Stimulated activated CD4-positive, alpha-beta T cell treated with anti-CD3 and anti-CD28 coated beads, Interleukin-1b, Interleukin-23, amount 100 ng/mL, for 1 hour (primary cell): Measurements from ENCODE around the gene ZNRD2.
"Not testable (repeated sequence)": the region's sequence is repeated elsewhere in the genome, so short reads cannot be mapped to it uniquely, and the experiment has no call there.

ENCODE experiments used
- DNase-seq, 2 donors: peaks; one replicate each; pipeline ENCODE4 v3.0.0-alpha.2; 2020; ENCODE audit warnings: low read depth in 2 of 2

The ZNRD2 gene

DNA sequence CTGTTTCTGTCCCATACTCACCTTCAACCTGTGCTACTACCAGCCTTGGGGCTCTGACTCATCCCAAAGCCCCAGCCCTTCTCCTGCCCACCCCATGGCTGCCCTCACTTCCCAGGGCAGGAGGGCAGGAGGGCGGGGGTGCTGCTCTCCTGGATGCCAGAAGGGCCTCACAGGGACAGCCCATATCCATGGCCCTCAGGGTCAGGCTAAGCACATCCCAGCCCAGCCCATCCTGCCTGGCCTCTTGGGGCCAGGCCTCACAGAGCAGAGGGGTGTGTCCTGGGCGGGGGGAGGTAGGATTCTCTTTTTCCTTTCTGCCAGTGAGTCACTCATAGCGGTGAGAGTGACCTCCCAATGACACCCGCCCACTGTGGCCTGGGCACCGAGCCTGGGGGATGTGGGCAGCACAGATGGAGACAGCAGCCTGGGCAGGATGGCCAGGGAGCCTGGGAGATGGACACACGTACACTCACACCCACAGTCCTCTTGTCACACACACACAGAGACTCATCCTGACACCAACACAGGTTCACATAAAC, 14.5 kb upstream of the ZNRD2 start:
- no peak for DNase-seq

DNA sequence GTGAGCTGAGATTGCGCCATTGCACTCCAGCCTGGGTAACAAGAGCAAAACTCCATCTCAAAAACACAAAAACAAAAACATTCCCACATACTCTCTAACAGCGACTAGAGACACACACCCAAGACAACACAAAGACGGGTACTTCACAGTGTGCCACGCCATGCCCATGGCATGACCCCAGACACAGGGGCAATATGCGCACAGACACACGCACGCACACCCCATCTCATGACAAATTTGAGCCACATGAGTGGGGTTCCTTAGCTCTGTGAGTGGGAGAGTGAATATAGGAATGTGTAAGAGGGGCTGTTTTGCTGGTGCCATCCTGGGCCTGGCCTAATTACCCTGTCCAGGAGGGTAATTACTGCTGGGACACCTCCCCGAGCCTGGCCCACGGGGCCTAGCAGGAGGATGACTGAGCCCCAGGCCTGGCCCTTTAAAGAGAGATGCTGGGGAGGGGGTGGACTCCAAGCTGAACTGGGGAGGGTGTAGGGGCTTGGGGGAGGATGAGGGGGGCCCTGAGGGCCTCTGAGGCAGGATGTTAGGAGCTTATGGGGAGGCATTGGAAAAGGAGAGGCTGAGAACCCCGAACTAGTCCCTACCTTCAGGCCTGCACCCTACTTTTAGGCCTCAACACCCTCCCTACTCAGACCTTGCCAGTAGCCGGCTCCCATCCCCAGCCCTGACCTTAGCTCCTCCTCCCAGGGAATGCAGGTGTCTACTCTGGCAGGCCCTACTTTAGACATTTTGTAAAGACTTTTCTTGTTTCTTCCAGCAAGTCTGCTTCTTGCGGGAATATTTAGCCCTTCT, 13.6 kb upstream of the ZNRD2 start:
- DNase-seq: no peak

DNA sequence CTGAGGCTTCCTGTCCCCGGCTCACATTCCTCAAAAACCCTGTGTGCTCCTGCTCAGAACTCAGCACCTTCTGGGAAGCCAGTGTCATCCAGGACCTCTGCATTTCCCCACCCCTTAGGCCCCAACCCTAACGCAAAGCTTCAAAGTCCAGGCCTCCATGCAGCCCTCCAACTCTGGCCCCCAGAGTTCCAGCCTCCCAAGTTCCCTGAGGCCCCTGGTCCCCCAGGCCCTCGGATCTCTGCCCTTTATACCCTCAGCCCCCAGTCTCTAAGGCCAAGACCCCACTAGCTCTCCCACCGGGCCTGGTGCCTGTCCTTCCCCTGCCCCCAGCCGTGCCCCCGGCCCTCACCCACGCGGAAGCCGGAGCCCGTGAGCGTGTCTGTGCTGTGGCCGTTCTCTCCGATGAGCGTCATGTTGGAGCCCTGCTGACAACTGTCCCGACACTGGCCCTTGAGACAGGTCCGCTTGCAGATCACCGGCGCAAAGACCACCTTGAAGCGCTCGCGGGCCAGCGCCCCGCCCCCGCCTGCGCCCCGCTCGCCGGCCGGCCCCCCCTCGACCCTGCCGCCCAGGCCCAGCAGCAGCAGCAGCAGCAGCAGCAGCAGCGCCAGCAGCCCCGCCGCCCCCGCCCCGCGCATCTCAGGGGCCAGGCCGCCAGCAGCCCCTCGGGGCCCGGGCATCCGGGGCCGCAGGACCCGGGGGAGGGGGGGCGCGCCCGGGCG, 12.8 kb upstream of the ZNRD2 start:
- DNase-seq: no peak

DNA sequence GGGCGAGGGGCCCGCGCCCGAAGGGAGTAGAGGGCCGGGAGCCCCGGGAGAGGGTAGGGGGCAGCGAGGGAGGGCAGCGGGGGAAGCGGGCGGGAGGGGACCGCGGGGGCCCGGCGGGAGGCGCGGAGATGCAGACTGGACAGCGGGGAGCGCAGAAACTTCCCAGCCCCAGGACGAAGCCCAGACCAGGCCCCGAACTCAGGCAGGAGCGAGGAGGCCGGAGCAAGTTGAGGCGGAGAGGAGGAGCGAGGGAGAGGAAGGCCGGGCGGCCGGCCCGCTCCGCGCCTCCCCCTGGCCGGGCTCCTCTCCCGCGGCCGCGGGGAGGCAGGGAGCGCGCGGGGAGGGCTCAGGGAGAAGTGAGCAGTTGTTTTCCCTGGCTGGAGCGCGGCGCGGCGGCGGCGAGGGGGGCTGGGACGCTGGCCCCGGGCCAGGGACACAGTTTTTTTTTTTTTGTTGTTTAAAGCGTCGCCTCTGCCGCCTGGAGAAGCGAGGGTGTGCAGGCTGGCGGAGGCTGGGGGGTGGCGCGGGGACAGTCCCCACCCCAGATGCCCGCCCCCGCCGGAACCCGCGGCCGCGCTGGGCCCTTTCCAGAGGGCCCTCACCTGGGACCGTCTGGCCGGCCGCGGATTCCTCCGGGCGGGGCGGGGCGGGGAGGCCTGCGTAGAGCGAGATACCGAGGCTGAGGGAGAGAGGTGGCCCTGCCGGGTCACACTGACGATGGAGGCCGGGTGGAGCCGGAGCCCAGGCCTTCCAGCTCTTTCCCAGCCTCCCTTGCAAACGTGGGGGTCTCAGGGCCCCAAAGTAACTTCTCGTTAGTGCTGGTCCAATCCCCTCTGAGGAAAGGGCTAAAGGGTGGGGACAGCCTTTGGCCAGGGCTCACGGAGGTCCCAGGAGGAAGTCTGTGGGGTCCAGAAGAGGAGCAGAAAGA, 12.0 kb upstream of the ZNRD2 start, which contains the start of gene LTBP3:
Gene LTBP3, minus strand, starts transcription at position 358 of the 928 bp plus-strand sequence. CDS start 400 bp downstream, outside the sequence.
- DNase-seq: no peak

DNA sequence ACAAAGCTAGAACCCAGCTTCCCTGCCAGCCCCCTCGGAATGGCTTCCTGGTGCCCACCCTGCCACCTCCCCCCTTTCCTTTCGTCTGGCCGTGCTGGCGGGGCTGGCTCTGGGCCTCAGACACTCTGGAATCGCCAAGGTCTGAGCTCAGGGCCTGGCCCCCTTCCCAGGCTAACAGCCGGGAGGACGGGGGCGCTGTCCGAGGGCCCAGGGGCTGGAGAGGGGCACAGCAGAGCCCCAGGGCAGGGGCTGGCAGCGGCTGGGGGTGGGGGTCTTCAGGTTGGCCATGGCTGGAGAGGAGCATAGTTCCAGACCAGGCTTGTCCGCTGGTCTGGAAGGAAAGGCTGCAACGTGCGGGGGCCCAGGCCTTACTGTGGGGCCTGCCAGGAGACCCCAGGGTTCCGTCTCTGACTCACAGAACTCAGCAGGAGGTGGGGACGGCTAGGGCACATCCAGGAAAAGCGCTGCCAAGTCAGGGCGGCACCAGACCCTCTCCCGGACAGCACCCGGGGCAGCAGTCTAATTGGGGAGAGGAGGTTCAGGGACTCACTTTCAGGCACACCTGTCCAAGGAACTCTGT, 11.3 kb upstream of the ZNRD2 start:
- DNase-seq: no peak

DNA sequence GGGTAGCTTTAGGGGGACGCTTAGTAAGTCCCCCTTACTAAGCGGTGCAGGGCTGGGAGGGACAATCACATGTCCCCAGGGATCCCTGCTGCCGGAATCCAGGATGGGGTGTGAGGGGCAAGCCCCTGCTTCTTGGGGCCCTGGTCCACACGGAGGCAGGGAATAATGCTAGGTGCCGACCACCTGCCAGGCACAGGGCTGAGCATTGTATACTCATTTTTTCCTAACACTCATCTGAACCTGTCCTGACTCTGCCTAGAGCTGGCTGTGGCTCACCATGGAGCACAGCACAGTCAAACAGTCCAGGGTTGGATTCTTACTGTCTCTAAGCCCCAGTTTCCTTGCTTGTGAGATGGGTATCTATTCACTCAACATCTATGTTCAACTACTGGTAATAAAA, 10.7 kb upstream of the ZNRD2 start:
- DNase-seq: no peak

DNA sequence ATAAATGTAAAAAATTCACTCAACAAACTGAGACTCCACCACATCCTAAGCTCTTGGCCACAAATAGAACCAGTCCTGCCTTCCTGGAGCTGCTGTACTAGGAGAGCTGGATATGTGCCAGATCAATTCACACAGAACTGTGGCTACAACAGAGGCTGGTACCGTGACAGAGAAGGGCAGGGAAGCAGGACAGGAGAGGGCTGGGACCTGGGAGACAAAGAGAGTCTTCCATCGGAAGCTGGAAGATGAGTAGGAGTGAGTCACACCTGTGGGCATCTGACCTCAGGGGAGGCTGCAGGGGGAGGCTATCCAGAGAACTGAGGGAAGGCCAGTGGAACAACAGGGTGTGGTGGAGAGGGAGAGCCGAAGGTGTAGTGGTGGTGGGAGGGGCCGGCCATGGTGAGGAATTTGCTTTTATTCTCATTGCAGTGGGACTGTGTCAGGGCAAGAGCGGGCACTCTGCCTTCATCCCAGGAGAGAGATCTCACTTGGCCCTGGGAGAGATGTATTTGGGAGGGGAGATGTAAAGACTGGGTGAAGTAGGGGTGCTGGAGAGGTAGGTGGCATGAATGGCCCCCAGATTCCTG, 10.2 kb upstream of the ZNRD2 start:
- no peak for DNase-seq

DNA sequence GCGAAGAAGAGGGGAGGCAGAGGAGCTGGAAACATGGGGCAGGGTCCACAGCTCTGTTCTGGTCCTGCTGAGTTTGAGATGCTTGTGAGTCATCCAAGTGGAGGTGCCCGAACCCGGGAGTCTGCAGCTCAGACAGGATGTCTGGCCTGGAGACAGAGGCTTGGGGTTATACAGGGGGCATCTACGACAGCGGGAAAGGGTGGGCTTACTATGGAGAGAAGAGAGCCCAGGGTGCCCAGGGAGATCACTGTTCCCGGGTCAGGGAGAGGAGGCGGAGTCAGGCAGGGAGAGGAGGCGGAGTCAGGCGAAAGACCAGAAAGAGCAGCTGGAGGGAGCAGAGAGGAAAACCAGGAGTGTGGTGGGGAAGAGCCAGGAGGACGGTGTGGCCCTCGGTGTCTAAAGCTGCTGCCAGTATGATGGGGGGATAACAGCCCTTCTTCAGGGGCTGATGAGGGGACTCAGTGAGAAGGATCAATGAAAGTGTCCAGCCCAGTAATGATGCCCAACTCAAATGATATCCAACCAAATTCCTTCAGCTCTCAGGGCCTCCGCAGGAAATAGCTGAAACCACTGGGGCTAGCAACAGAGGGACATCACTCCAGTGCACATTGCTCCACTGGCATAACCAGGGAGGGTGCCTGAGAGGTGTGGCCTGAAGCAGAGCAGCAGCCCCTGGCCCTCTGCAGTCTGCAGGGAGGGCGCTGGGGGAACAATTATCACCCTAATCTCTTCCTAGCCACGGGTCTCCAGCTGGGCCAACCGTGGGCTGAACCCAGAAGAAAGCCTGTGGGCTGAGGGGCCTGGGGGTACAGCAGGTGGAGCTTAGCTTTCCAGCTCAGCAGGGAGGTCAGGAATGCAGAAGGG, 9.5 kb upstream of the ZNRD2 start:
- no peak for DNase-seq

DNA sequence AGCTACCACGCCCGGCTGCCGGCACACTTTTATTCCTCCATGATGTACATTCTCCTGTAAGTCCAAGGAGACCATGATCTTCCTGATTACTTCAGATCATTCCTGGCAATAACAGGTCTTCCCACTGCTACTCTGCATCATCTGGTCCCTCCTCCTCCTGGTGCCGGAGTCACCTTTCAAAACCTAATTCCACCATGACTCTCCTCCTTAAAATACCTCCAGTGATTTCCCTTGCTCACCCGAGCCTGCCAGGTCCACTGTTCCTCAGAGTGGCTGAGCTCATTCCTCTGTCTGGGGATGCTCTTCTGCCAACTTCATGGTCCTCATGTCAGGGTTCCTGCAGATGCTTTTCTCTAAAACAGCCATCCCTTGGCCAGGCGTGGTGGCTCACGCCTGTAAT, 8.3 kb upstream of the ZNRD2 start:
- DNase-seq: no peak

DNA sequence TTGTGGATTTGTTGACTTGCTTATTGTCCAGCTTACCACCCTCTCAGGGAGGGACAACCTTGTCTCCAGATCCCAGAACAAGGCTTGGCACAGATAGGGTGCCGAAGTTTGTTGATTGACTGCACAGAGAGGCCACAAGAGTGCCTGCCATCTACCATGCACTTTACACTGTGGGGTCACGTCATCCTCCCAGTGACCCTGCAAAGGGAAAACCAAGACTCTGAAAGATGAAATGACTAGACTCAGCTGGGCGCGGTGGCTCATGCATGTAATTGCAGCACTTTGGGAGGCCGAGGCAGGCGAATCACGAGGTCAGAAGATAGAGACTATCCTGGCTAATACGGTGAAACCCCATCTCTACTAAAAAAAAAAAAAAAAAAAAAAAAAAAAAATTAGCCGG, 7.5 kb upstream of the ZNRD2 start:
- no peak for DNase-seq

DNA sequence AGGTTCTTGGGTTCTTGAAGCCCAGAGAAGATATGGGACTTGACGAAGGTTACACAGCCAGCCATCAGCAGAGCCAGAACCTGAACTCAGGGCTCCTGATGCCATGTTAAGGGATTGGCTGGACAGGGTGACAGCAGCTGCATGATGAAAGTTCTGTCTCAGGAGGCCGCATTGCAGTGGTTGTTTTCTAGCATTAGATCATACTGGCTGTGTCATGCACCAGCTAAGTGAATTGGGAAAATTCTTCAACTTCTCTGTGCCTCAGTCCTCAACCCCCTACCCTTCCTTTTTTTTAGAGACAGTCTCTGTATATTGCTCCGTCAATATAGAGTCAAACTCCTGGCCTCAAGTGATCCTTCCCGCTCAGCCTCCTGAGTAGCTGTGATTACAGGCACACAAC, 6.7 kb upstream of the ZNRD2 start:
- DNase-seq: no peak

DNA sequence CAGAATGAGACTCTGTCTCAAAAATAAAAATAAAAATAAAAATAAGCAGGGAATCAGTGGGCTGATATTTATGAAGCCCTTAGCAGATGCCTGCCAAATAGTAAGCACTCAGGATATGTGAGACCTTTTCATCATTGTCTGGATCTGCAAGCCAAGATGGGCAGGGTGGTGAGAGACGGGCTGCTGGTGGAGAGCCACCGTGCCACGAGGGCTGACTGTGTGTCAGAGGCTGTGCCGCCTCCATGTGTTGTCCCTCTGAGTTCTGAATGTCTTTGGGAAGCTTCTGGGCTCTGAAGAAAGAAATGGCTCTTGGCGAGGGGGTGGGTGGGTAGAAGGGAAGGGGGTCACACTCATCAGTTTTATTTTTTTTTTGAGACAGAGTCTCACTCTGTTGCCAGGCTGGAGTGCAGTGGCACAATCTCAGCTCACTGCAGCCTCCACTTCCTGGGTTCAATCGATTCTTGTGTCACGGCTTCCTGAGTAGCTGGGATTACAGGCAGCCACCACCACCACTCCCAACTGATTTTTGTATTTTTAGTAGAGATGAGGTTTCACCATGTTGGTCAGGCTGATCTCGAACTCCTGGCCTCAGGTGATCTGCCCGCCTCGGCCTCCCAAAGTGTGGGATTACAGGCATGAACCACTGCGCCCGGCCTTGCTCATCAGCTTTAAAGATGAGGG, 5.3 kb upstream of the ZNRD2 start:
- not testable (repeated sequence) for DNase-seq

DNA sequence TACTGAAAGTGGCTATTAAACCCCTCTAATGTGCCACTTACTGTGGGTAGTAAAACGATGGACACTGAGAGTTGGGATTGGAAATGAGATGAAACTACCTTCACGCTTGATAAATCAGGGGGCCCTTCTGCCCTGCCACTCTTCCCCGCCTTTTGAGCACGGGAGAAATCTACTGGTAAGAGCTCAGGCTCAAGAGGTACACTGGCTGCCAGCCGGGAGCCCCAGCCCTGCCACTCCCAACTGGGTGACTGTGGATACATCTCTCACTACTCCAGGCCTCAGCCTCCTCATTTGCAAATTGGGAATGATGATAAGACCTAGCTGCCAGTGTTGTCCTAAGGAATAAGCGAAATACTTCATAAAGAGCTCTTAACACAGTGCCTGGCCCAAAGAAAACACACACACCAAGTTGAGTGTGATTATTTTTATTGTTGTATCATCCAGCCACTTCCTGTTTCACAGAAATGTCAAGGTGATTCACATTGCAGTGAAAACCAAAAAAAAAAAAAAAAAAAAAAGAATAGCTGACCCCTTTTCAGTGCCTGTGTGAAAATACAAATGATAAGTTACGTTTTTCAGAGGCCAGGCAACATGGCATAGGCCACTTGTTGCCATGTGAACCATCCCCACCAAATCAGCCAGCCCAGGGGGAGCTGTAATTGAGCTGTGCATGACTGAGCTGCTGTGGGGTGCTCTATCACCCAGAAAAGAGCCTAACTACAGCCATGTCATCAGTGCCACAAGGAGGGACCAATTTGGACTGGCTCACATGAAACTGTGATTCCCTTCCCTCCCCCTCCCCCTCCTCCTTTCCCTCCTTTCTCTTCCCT, 4.4 kb upstream of the ZNRD2 start:
- no peak for DNase-seq

DNA sequence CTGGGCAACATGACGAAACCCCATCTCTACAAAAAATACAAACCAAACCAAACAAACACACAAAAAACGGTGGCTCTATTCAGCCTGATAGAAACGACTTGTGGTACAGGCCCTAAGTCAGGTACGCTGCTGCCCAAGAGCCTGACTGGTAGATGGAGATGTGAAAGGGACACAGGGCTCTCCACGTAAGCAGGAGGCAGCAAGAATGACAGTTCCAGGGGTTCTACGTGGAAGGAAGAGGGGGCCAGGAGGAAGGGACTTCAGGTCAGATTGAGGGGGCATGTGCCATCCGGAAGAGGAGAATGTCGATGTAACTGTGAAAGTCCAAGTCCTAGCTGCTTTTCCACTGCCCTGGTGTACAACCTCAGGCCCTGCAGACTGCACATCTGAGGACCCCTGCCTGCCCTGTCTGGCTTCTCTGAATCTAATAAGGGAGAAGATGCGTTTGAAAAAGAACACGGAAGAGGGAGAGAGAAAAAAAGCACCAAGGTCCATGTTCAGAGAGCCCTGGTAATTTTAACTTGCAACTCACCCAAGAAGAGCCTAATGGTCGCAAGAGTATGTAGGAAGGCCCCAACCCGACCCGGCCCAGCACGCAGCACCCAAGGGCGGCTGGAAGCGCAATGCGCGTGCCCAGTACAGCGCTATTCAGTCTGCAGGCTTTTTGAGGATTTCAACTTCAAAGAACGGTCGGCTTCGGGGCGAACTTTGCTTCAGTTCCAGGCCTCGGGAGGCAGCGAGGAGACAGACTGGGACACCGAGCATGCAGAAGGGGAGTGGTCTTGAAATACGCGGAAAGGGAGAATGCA, 909 bp upstream of the ZNRD2 start:
- no peak for DNase-seq

DNA sequence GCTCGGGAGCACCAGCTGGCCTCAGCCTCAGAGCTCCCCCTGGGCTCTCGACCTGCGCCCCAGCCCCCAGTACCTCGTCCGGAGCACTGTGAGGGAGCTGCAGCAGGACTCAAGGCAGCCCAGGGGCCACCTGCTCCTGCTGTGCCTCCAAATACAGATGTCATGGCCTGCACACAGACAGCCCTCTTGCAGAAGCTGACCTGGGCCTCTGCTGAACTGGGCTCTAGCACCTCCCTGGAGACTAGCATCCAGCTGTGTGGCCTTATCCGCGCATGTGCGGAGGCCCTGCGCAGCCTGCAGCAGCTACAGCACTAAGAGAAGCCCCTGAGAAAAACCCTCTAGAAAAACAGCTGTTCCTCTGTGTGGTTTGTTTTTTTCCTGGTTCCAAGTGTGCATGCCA, 1.1 kb downstream of the ZNRD2 start:
- DNase-seq: no peak

DNA sequence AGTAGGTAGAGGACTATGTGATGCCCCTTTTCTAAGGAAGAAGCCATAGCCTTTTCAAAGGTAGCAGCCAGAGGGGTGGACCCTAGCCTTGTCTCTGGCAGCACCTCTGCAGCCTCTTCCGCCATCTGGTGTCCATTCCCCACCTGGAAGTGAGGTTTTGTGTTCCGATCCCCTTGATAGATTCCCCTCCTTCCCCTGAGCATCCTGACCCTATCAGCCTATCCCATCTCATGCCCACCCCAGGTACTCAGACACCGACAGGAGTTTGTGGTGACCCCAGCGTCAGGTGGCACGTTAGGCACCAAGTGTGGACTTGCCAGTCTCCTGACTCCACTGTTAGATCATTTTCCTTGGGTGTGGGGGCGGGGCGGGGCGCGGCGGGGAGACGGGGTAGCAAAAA, 1.7 kb downstream of the ZNRD2 start:
- no peak for DNase-seq

DNA sequence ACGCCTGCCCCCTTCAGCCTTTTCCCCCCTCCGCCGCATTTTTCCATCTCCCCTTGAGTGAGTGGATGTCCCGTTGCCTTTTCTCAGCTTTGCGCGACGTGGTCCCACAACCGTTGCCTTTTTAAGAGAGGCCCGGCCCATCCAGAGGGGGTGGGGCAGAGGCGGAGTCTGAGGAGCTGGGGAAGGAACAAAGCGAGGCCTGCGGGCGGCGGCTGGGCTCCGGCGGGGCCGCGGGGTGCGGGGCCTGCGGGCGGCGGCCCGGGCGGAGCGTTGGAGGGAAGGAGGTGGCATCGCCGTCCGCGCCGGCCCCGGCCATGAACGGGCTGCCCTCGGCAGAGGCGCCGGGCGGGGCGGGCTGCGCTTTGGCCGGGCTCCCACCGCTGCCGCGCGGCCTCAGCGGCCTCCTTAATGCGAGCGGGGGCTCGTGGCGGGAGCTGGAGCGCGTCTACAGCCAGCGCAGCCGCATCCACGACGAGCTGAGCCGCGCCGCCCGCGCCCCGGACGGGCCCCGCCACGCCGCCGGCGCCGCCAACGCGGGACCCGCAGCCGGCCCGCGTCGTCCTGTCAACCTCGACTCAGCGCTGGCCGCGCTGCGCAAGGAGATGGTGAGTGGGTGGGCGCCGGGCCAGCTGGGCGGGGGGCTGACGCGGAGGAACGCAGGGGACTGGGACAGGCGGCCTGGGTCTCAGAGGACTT, 2.2 kb downstream of the ZNRD2 start, which contains the start of gene FAM89B:
Gene FAM89B, plus strand, starts transcription at position 183 of the 696 bp plus-strand sequence. Its CDS starts 132 bp downstream, at position 315.
- DNase-seq: peak; percentile 77
